HG02610 (cell line): ENCODE measurements around the gene TNS3.

Source experiments
- ATAC-seq: cut with Tn5 transposase; IDR thresholded peaks from one replicate; pipeline ENCODE4 v1.9.1; 2021; ENCODE audit warnings: mild to moderate bottlenecking, moderate library complexity; ENCODE audit not compliant: unreplicated experiment

The TNS3 gene

DNA sequence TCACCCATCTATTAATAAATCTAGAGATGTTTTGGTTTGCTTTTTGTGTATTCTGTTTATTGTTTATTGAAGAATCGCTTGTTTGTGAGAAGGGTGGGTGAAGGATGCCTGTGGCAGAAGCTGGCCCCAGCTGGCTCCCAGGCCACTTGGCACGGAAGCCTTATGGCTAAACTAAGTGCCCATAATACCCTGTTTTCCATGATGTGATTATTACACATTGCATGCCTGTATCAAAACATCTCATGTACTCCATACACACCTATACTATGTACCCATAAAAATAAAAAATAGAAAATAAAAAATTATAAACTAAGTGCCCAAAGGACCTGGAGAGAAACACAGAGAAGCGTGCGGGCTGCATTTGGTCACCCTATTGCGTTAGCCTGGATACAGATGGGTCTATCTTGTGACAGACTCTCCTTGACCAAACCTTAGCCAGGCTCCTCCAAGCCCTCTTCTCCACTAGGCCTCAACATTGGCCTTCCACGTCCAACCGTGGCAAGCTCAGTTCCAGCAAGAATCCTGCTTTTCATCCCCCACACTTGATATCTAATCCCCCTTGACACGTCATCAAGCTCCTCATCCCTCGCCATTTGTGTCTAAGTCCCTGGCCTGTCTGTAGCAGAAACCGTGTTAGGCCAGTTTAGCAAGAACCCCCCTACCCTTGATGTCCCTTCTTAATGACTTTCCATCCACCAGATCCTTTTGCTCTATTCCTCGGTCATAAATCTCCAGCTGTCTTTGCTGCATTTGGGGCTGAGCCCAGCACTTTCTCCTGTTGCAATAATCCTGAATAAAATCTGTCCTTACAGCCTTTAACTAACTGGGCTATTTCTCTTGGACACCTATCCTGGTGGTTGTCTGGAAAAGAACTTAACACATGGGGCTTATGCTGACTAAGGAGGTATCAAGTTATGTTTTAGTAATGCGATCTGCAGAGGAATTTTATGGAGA, 245.2 kb downstream of the TNS3 start:
- no peak for ATAC-seq

DNA sequence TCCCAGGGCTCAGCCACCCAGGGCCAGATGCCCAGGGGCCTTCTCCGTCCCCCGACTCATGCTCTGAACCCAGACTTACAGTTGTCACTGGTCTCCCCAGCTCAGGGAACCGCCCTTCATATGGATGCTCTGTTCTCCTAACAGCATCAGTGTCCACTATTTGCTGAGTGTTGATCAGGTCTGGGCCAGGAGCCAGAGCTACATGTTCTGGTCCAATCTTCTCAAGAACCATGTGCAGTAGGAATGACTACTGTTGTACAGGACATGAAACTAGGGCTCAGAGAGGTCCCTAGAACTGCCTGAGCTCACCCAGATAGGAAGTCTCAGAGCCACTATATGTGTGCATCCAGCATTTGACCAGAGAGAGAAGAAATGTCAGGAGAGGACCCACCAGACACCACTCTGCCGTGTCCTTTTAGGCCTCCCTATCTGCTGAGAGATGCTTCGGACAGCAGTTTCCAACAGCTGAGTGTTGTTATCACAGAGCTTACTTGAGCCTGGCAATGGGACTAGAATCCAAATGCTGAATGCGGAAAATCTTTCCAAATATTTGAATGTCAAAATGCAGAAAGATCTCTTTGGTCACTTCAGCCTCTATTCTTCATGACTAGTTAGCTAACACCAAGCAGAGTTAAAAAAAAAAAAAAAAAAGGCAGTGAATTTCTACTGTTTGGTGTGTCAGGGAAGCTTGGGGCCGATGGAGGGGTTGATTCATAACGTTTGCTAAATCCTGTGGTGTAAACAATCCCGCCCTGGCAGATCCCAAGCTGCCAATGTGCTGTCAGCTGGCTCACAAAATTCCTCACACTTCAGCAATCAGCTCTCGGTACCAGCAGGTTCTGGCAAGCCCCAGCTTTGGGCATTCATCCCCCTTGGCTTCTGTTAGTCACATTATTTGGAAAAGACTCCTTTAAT, 246.1 kb downstream of the TNS3 start:
- ATAC-seq: no peak

GRCh38 chr7:47335071-47335470, 246.8 kb downstream of the TNS3 start:
- no peak for ATAC-seq

GRCh38 chr7:47333959-47334358, 248.0 kb downstream of the TNS3 start:
- no peak for ATAC-seq

DNA sequence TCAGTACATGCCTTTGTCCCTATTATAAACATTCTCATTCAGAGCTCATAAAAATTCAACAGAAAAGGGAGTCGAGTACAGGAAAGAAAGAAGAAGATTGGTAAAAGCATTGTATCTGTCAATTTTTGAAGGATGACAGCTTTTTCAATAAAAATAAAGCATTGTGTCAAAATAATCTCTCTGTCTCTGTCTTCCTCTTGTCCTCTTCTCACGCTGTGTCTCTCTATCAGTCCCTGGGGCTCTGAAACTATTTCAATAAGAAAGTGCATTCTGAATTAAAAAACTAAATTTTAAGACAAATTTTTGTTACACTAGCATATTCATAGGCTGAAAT, 248.4 kb downstream of the TNS3 start:
- no peak for ATAC-seq

- ATAC-seq: no peak
Measured at GRCh38 chr7:47332681-47333553, 249.0 kb downstream of the TNS3 start.

- no peak for ATAC-seq
Measured at GRCh38 chr7:47332213-47332612, 249.7 kb downstream of the TNS3 start.

DNA sequence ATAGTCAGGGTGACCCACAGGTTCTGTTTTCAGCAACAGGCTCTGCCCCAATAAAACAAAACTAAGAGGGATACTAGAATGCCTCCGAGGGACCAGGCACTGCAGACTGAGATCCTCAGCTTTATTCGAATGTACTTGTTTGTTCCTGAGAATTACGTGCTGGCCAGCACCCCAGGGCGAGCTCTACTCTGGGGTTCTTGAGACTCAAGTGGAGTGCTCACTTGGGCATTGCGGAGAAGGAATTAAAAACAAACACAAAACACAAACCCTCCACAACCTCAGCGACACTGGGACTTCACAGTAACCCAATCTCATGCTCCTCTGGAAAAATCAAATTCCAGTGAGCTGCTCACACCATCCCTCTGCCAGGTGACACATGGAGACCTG, 250.7 kb downstream of the TNS3 start:
- no peak for ATAC-seq

DNA sequence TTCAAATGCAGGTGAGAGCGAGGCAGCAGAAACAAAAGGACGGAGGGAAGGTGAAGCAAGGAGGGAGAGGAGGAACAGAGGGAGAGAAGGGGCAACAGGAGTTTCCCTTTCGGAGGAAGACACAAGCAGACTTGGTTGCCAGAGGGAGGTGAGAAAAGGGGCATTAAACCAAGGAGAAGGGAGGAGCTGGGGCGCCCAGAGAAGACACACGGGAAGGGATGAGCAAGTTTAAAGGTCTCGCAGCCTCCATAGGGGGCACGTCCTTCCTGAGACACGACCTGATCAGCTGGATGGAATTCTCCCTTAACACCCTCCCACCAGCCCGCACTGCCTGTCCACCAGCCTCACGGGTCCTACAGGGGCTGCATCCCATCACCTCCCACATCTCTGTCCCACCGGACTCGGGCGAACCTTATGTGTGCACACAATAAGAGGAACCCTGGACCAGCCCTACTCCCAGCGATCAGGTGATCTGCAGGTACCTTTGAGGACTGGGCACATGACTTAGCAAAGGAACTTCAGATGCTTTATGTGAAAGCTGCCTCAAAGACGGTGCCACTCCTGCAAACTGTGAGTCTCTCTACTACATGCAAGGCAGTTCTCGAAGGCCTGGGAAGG, 251.2 kb downstream of the TNS3 start:
- ATAC-seq: no peak

GRCh38 chr7:47330026-47330425, 251.9 kb downstream of the TNS3 start:
- no peak for ATAC-seq

DNA sequence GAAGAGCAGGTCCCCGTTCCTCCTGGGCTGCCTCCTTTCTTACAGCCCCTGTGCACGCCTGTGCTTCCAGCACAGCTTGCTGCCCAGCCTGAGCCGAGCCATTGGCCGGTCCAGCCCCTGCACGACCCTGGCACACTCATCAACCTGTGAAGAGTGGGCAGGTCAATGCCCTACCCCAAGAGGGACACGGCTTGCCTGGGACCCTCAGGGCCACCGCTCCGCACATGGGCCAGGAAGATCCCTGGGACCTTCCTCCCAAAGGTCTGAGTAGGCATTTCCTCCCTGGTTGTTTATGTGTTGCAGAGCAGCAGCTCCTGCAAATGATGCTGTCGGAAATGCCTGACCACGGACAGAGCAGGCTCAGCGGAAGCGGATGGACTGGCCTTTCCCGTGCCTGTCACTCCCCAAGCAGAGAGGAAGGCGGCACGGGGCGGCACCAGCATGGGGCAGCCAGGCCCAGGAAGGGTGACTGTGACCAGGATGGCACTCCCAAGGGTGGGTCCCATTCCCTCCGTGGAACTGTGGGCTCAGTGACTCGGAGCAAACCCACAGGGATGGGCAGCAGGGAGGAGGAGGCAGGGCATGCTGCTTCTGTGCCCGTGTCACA, 252.5 kb downstream of the TNS3 start:
- no peak for ATAC-seq

DNA sequence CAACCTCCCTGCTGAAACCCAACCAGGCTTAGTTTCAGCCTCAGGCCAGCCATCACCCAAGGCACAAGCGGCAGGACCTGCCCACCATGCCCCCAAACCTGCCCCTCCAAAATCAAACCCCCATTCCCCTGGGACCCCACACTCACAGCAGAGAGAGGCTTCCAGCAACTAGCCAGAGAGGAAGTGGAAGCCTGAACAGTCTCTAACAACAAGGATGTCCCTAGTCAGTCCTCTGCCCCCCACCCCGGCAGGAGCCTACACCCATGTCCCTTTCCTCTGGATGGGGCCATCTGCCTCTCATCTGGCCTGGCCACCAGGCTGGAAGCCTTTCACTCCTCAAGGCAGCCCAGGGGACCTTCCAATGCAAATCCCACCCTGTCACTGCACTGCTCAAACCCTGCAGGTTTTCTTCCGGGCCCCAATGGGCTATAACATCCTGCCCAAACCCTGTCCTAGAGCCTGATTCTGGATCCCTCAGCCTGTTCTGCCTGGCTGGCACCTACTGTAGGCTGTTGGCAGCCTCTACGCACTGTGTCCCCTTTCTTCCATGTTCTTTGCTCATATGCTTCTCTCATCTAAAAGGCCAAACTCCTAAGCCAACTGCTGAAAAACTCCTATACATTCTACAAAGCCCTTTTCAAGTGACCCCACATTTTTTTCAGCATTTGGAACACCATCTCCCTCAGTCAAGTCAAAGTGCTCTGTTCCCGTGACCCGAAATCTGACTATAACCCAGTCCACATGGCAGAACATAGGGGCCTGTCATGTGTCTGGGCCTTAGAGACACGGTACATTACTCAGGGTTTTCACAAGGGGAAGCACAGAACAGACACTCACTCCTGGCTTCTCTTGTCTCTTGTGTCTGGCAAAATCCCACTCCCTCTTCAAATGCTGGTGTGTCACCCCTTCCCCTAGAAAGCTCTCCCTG, 253.3 kb downstream of the TNS3 start:
- ATAC-seq: no peak

GRCh38 chr7:47327698-47328391, 254.1 kb downstream of the TNS3 start:
- ATAC-seq: no peak

DNA sequence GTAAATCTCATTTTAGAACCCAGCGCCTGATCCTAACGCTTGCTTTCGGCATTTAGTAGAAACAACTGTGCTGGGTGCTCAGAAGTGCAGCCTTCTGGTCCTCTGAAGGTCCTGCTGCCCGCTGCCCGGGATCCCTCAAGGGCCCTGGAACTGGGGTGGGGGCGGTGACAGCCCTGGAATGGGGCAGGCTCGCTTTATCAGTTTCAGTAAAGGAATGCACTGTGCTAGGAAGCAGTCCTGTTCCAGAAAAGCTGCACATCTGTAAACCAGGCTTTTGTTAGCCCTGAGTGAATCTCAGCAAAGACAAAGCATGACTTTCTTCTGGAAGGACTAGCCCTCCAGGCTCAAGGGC, 254.6 kb downstream of the TNS3 start:
- ATAC-seq: no peak

DNA sequence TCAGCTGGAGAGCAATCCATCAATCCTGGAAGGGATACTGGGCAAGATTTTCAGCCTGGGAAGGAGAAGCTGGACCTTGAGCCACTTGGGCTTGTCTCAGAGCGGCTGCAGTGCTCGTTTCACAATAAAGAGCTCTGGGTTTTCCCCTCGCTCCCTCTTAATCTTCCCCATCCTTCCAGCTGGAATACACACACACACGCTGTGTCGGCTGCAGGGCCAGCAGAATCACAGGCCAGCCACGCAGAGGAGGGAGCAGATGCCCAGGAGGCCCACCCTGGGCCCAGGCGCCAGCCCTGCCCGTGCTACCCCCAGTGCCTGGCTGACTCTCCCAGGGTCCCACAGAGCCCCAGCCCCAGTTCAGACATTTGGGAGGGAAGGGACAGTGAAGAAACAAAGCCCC, 255.1 kb downstream of the TNS3 start:
- no peak for ATAC-seq

DNA sequence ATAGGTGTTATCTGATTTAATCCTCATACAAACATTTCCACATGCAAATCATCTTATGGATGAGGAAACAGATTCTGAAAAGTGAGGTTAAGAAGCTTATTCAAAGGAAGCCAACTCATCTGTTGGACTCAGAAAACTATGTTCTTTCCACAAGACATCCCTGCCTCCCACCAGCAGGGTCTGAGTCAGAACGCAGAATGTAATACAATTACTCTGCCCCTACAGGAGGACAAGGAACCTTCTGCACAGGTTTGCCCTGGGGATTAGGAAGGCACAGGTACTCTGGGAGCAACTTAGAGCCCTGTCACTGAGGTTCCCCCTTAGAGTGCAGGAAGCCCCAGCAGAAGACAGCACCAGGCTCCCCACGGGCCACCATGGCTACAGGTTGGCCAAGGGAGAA, 255.7 kb downstream of the TNS3 start:
- no peak for ATAC-seq

GRCh38 chr7:47325337-47325736, 256.6 kb downstream of the TNS3 start:
- ATAC-seq: no peak

GRCh38 chr7:47323904-47324303, 258.0 kb downstream of the TNS3 start:
- ATAC-seq: no peak

DNA sequence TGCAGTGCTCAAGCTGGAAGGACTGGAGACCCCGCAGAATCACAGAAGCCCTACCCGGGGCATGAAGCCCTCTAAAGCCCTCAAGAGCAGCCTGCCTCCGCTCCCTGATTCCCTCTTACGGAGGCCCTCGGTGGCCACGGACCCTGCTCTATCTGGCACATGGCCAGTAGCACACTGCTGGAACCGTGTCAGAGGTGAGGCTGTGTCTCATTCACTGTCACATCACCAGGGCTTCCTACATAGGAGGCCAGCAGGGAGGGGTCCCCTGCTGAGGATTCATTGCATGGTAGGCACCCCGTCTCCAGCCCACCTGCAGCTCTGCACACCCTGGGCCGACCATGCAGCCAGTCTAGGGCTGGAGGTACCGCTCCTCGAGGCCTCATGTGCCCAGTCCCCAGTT, 259.2 kb downstream of the TNS3 start:
- no peak for ATAC-seq
